Fibroblast of pulmonary artery (primary cell): ENCODE data around the gene CLTA.

Experiments
- DNase-seq: peaks from one replicate; pipeline ENCODE4 v3.0.0-alpha.2; 2010; ENCODE audit warnings: low read depth
- H3K4me3 ChIP-seq: replicated peaks from 2 replicates; pipeline ENCODE4 v1.5.1; 2011; ENCODE audit warnings: low read depth, mild to moderate bottlenecking, control low read depth, low read length, moderate library complexity
- CTCF ChIP-seq: IDR thresholded peaks from 2 replicates; pipeline ENCODE4 v1.5.1; 2011; ENCODE audit warnings: mild to moderate bottlenecking, control low read depth, low read length, inconsistent platforms; ENCODE audit errors: missing control alignments

The CLTA gene

GRCh38 chr9:36189976-36190375 lies 745 bp upstream of the CLTA start:
- no peak for TF ChIP-seq CTCF
- H3K4me3 ChIP-seq = peak overlapping the region; percentile 96
- no peak for DNase-seq

- TF ChIP-seq CTCF = no peak
- H3K4me3 ChIP-seq = peak overlapping the region; percentile 96
- DNase-seq = no peak
Observed at GRCh38 chr9:36191290-36191645, 547 bp downstream of the CLTA start.

- H3K4me3 ChIP-seq = peak overlapping the region; percentile 96
- TF ChIP-seq CTCF = no peak
- no peak for DNase-seq
Observed at GRCh38 chr9:36191686-36192085, 965 bp downstream of the CLTA start.

- H3K4me3 ChIP-seq = peak overlapping the region; percentile 96
- DNase-seq = no peak
- TF ChIP-seq CTCF = no peak
Observed at GRCh38 chr9:36192196-36192595, 1.5 kb downstream of the CLTA start.

- no peak for TF ChIP-seq CTCF
- DNase-seq = no peak
- peak overlapping the region; percentile 96 for H3K4me3 ChIP-seq
Observed at GRCh38 chr9:36193023-36193422, 2.3 kb downstream of the CLTA start.

GRCh38 chr9:36194326-36195000 lies 3.7 kb downstream of the CLTA start:
- DNase-seq = no peak
- TF ChIP-seq CTCF = no peak
- peak overlapping the region; percentile 15 for H3K4me3 ChIP-seq

- DNase-seq = no peak
- no peak overlapping the region for H3K4me3 ChIP-seq
- peak; percentile 28 for TF ChIP-seq CTCF
Observed at GRCh38 chr9:36204906-36205547, 14.3 kb downstream of the CLTA start.
